ENCODE measurements around the gene C15orf61.

The C15orf61 gene

GRCh38 chr15:67521029-67521782 lies at the start of gene C15orf61:
C15orf61 (plus strand) TSS chr15:67521131; CDS start chr15:67521249, 118 bp downstream.
- DNase-seq: peak; percentile 86

- DNase-seq: no peak
These were observed 48.0 kb upstream of the C15orf61 start for GRCh38 chr15:67472957-67473356.

GRCh38 chr15:67474405-67475110 lies 46.4 kb upstream of the C15orf61 start:
- DNase-seq: no peak

- DNase-seq: no peak
These were observed 41.0 kb upstream of the C15orf61 start for GRCh38 chr15:67479781-67480505.

- no peak for DNase-seq
These were observed 40.2 kb upstream of the C15orf61 start for GRCh38 chr15:67480741-67481140.

GRCh38 chr15:67481680-67482079 lies 39.3 kb upstream of the C15orf61 start:
- no peak for DNase-seq

GRCh38 chr15:67495585-67495984 lies 25.3 kb upstream of the C15orf61 start:
- DNase-seq: no peak

- DNase-seq: no peak
These were observed 19.6 kb upstream of the C15orf61 start for GRCh38 chr15:67501177-67501835.

- DNase-seq: no peak
These were observed 19.0 kb upstream of the C15orf61 start for GRCh38 chr15:67501836-67502461.

- no peak for DNase-seq
These were observed 16.9 kb upstream of the C15orf61 start for GRCh38 chr15:67504056-67504455.

GRCh38 chr15:67504796-67505195 lies 16.1 kb upstream of the C15orf61 start:
- no peak for DNase-seq

- no peak for DNase-seq
These were observed 15.0 kb upstream of the C15orf61 start for GRCh38 chr15:67505675-67506572.

- DNase-seq: no peak
These were observed 13.9 kb upstream of the C15orf61 start for GRCh38 chr15:67506775-67507747.

- no peak for DNase-seq
These were observed 12.5 kb upstream of the C15orf61 start for GRCh38 chr15:67508407-67508806.

GRCh38 chr15:67509918-67510317 lies 11.0 kb upstream of the C15orf61 start:
- DNase-seq: no peak

GRCh38 chr15:67510597-67511190 lies 10.2 kb upstream of the C15orf61 start:
- DNase-seq: no peak

- DNase-seq: no peak
These were observed 9.3 kb upstream of the C15orf61 start for GRCh38 chr15:67511606-67512005.

GRCh38 chr15:67512140-67512539 lies 8.8 kb upstream of the C15orf61 start:
- DNase-seq: no peak

- DNase-seq: no peak
These were observed 7.8 kb upstream of the C15orf61 start for GRCh38 chr15:67512933-67513714.

Data from activated naive CD4-positive, alpha-beta T cell treated with Interleukin-2 at 50 U/mL for 16 hours (primary cell).